ENCODE measurements around the gene DNTT. TPM values are rescaled to one million over a fixed set of nuclear protein-coding genes. Genes with fewer than 3 reads are reported as not detected.

DNTT gene
- total and polyA plus RNA-seq, 7 donors, result 0.01 TPM; not detected in 6

- intact Hi-C loops (cut with DNase I), result no loop called here
- no peak for TF ChIP-seq CTCF (IDR thresholded peaks at IDR 0.05)
- no peak overlapping the region for H3K4me3 ChIP-seq
- H3K9me3 ChIP-seq, result no peaks in the 10 kb centered on the region
- WGBS, 3 donors, result 31 to 48% (median 44%) methylated on average over 3 of the region's 3 CpGs
- ATAC-seq (no peak), DNase-seq (no peak)
- H3K27me3 ChIP-seq (ENCODE audit: insufficient read depth in 3 of 3, low read length in 2 of 3), result no peaks in the 10 kb centered on the region
- no peaks in the 10 kb centered on the region for H3K36me3 ChIP-seq (ENCODE audit: insufficient read depth in 1 of 2, low read depth in 1 of 2)
- no peak overlapping the region for H3K27ac ChIP-seq
- H3K4me1 ChIP-seq, result no peaks in the 10 kb centered on the region
These were observed 56.5 kb downstream of the DNTT start for GRCh38 chr10:96360766-96361165.

GRCh38 chr10:96365571-96365970 lies 61.3 kb downstream of the DNTT start:
- TF ChIP-seq CTCF (IDR thresholded peaks at IDR 0.05), result no peak
- no peaks in the 10 kb centered on the region for H3K9me3 ChIP-seq
- H3K4me3 ChIP-seq, result no peak overlapping the region
- H3K27ac ChIP-seq, result no peak overlapping the region
- no peaks in the 10 kb centered on the region for H3K27me3 ChIP-seq (ENCODE audit: insufficient read depth in 3 of 3, low read length in 2 of 3)
- intact Hi-C loops (cut with DNase I), result no loop called here
- ATAC-seq (no peak), DNase-seq (no peak)
- H3K4me1 ChIP-seq, result peaks cover 5% of the 10 kb centered on the region
- no peaks in the 10 kb centered on the region for H3K36me3 ChIP-seq (ENCODE audit: insufficient read depth in 1 of 2, low read depth in 1 of 2)
- 81 to 94% (median 93%) methylated on average over 3 of the region's 3 CpGs for WGBS, 3 donors

GRCh38 chr10:96366508-96366907 lies 62.3 kb downstream of the DNTT start:
- intact Hi-C loops (cut with DNase I), result no loop called here
- DNase-seq (no peak), ATAC-seq (no peak)
- Histone ChIP-seq H3K9me3 (no peaks in the 10 kb centered on the region), H3K27ac (no peak overlapping the region), H3K4me3 (no peak overlapping the region), H3K27me3 (ENCODE audit: insufficient read depth in 3 of 3, low read length in 2 of 3) (no peaks in the 10 kb centered on the region), H3K36me3 (ENCODE audit: insufficient read depth in 1 of 2, low read depth in 1 of 2) (no peaks in the 10 kb centered on the region), H3K4me1 (peaks cover 5% of the 10 kb centered on the region)
- TF ChIP-seq CTCF (IDR thresholded peaks at IDR 0.05), result no peak
- WGBS, 3 donors, result 87 to 92% (median 91%) methylated on average over 3 of the region's 3 CpGs

GRCh38 chr10:96367470-96367869 lies 63.2 kb downstream of the DNTT start:
- no peak for TF ChIP-seq CTCF (IDR thresholded peaks at IDR 0.05)
- no peaks in the 10 kb centered on the region for H3K9me3 ChIP-seq
- no peaks in the 10 kb centered on the region for H3K36me3 ChIP-seq (ENCODE audit: insufficient read depth in 1 of 2, low read depth in 1 of 2)
- no peak overlapping the region for H3K4me3 ChIP-seq
- peaks cover 5% of the 10 kb centered on the region for H3K4me1 ChIP-seq
- WGBS, 3 donors, result 26 to 60% (median 27%) methylated on average over 4 of the region's 4 CpGs
- no peaks in the 10 kb centered on the region for H3K27me3 ChIP-seq (ENCODE audit: insufficient read depth in 3 of 3, low read length in 2 of 3)
- DNase-seq (no peak), ATAC-seq (no peak)
- no peak overlapping the region for H3K27ac ChIP-seq
- intact Hi-C loops (cut with DNase I), result no loop called here

- Histone ChIP-seq H3K27me3 (ENCODE audit: insufficient read depth in 3 of 3, low read length in 2 of 3) (no peaks in the 10 kb centered on the region), H3K9me3 (no peaks in the 10 kb centered on the region), H3K27ac (no peak overlapping the region), H3K4me1 (peaks cover 5% of the 10 kb centered on the region), H3K4me3 (no peak overlapping the region), H3K36me3 (ENCODE audit: insufficient read depth in 1 of 2, low read depth in 1 of 2) (no peaks in the 10 kb centered on the region)
- TF ChIP-seq CTCF (IDR thresholded peaks at IDR 0.05), result no peak
- DNase-seq (no peak), ATAC-seq (no peak)
- WGBS, 3 donors, result 88 to 92% (median 91%) methylated on average over 5 of the region's 5 CpGs
- intact Hi-C loops (cut with DNase I), result no loop called here
These were observed 64.7 kb downstream of the DNTT start for GRCh38 chr10:96368971-96369370.

Data from psoas muscle (tissue), 8 donors.